K562 (cell line): ENCODE measurements around the gene LRRC71. TPM values are rescaled to one million over a fixed set of nuclear protein-coding genes. Genes with fewer than 3 reads are reported as not detected.

ENCODE experiments used
- ATAC-seq: fragments of 200-7000 bp; cut with Tn5 transposase; 3 replicates; pipeline ENCODE4 v1.9.1; 2020; ENCODE audit warnings: moderate library complexity
- BruUV-seq: library from RNA; stranded (reverse); fragments of 400-500 nt; replicated peaks from 2 replicates; lab custom pipeline; 2021; lab: Mats Ljungman, UMichigan
- CTCF ChIA-PET: fragments of 300-600 bp; formaldehyde crosslinking; extraction: SDS; loops from one replicate; lab custom pipeline; 2021; ENCODE audit warnings: low intra/inter-chr PET ratio; lab: Yijun Ruan, JAX
- POLR2A ChIA-PET: fragments of 300-600, 350-650 bp; sonication (Branson Sonifier 250); formaldehyde crosslinking; extraction: SDS; loops from one replicate; lab custom pipeline; 2021; ENCODE audit warnings: antibody characterized with exemption, inconsistent platforms; lab: Yijun Ruan, JAX
- DNase-seq, 4 experiments: peaks; one replicate each; pipeline versions ENCODE4 v3.0.0 to v3.0.0-alpha.2; 2011 to 2018; ENCODE audit warnings: low spot score in 3 of 4, mixed read lengths in 3 of 4; ENCODE audit errors: extremely low read depth in 1 of 4
- FAIRE-seq: peaks from 2 replicates; lab custom pipeline; 2011; peaks lifted over from hg19 to GRCh38; lab: Jason Lieb, UNC
- H2AFZ ChIP-seq: 2 replicates; pipeline ENCODE4 v1.6.0; 2011; ENCODE audit warnings: low read depth, low read length, control low read depth, inconsistent platforms
- H3K27ac ChIP-seq: fragments of 200-600 bp; 3 replicates; pipeline ENCODE4 v1.8.0; 2011; ENCODE audit warnings: low read depth, mild to moderate bottlenecking, control low read depth, inconsistent platforms, low read length, moderate library complexity, mixed read lengths; ENCODE audit errors: extremely low read depth
- H3K27me3 ChIP-seq, 2 experiments: fragments of 300-600 bp in 1 of 2; 2 replicates in 1 of 2; 3 replicates in 1 of 2; pipeline versions ENCODE4 v1.6.0 to v1.8.0; 2011; ENCODE audit warnings: inconsistent platforms in 2 of 2, low read length in 2 of 2, mild to moderate bottlenecking in 1 of 2, mixed read lengths in 1 of 2, moderate library complexity in 1 of 2; ENCODE audit not compliant: control insufficient read depth in 2 of 2, insufficient read depth in 2 of 2
- H3K36me3 ChIP-seq: fragments of 300-600 bp; 3 replicates; pipeline ENCODE4 v1.8.0; 2011; ENCODE audit warnings: mild to moderate bottlenecking, low read length, inconsistent platforms; ENCODE audit not compliant: control insufficient read depth, insufficient read depth
- H3K4me1 ChIP-seq, 2 experiments: fragments of 200-600 bp in 1 of 2; replicated peaks in 1 of 2; 2 replicates in 1 of 2; 3 replicates in 1 of 2; pipeline versions ENCODE4 v1.5.1 to v1.8.0; 2011; ENCODE audit warnings: inconsistent platforms in 2 of 2, low read length in 2 of 2, mild to moderate bottlenecking in 1 of 2, mixed read lengths in 1 of 2, moderate library complexity in 1 of 2; ENCODE audit not compliant: control insufficient read depth in 2 of 2, insufficient read depth in 2 of 2
- H3K4me2 ChIP-seq: 2 replicates; pipeline ENCODE4 v1.6.1; 2011; ENCODE audit warnings: low read length, control low read depth, inconsistent platforms, mixed read lengths; ENCODE audit not compliant: insufficient read depth
- H3K4me3 ChIP-seq: fragments of 200-600 bp; sonication (generic), shearing (Covaris generic); 2 replicates; pipeline ENCODE4 v1.5.1; 2016; ENCODE audit warnings: control low read depth, inconsistent platforms
- H3K79me2 ChIP-seq: fragments of 200-600 bp; 3 replicates; pipeline ENCODE4 v1.8.0; 2011; ENCODE audit warnings: low read length, inconsistent platforms; ENCODE audit not compliant: control insufficient read depth, insufficient read depth
- H3K9ac ChIP-seq, 2 experiments: 2 replicates each; pipeline versions ENCODE4 v1.6.0 to v1.6.1; 2011; ENCODE audit warnings: low read depth in 2 of 2, low read length in 2 of 2, control low read depth in 1 of 2, inconsistent platforms in 1 of 2, mild to moderate bottlenecking in 1 of 2, mixed read lengths in 1 of 2; ENCODE audit not compliant: insufficient read depth in 1 of 2
- H3K9me1 ChIP-seq: one replicate; pipeline ENCODE4 v1.6.0; 2011; ENCODE audit warnings: inconsistent platforms, mild to moderate bottlenecking, low read length, moderate library complexity; ENCODE audit not compliant: control insufficient read depth, insufficient read depth
- H3K9me3 ChIP-seq: replicated peaks from 2 replicates; pipeline ENCODE4 v1.5.1; 2011; ENCODE audit warnings: low read depth, low read length, inconsistent platforms; ENCODE audit not compliant: control insufficient read depth, insufficient read depth
- H4K20me1 ChIP-seq: replicated peaks from 2 replicates; pipeline ENCODE4 v1.6.1; 2011; ENCODE audit warnings: low read length, inconsistent platforms, mixed read lengths; ENCODE audit not compliant: control insufficient read depth, insufficient read depth
- ERF ChIP-seq: fragments of 450-650 bp; formaldehyde crosslinking; IDR thresholded peaks from 2 replicates; pipeline ENCODE4 v1.4.0; 2020; ENCODE audit warnings: mild to moderate bottlenecking, mixed read lengths
- NFRKB ChIP-seq: fragments of 450-650 bp; IDR thresholded peaks from 2 replicates; pipeline ENCODE4 v1.6.1; 2016; ENCODE audit warnings: low read depth
- NR2F6 ChIP-seq: fragments of 450-650 bp; formaldehyde crosslinking; IDR thresholded peaks from 2 replicates; pipeline ENCODE4 v1.4.0; 2020; ENCODE audit warnings: mild to moderate bottlenecking
- TBP ChIP-seq: optimal IDR thresholded peaks from 2 replicates; pipeline ENCODE3; 2011; ENCODE audit warnings: low read depth, low read length, improper control_type of control experiment
- ZNF347 ChIP-seq: fragments of 450-650 bp; formaldehyde crosslinking; IDR thresholded peaks from 2 replicates; pipeline ENCODE4 v1.4.0; 2020; ENCODE audit warnings: low read depth, mild to moderate bottlenecking, moderate library complexity
- ZNF778 ChIP-seq: fragments of 450-650 bp; formaldehyde crosslinking; IDR thresholded peaks from 2 replicates; pipeline ENCODE4 v1.4.0; 2020; ENCODE audit warnings: mild to moderate bottlenecking, moderate library complexity
- ZNF785 ChIP-seq: fragments of 250-450 bp; sonication (Bioruptor Pico); IDR thresholded peaks from 2 replicates; pipeline ENCODE4 v1.4.0; 2020; ENCODE audit warnings: mild to moderate bottlenecking
- WGBS: fragments of 100-300 bp; shearing (Covaris generic); methylation state at CpG from one replicate; pipeline ENCODE4 v1.1.6; 2016; ENCODE audit warnings: low coverage, mixed read lengths; ENCODE audit not compliant: insufficient coverage; ENCODE audit errors: missing lambda C conversion rate; 5-methylcytosine and 5-hydroxymethylcytosine counted together
- in situ Hi-C: fragments of 300-500 bp; cut with MboI; formaldehyde crosslinking; loops from 4 replicates; pipeline ENCODE4 v1.15.0; 2018; ENCODE audit warnings: inconsistent platforms, mixed read lengths
- intact Hi-C: fragments of 100-400 bp; cut with micrococcal nuclease; formaldehyde crosslinking; loops from 2 replicates; pipeline ENCODE4 v1.14.2; 2022
- polyA plus RNA-seq, 8 experiments: library from polyadenylated mRNA; depleted of rRNA in 4 of 8; stranded (reverse) in 5 of 8; unstranded in 3 of 8; fragments of >200 nt; fragmentation: Nextera tagmentation in 2 of 8; fragmentation: Illumina TruSeq in 1 of 8; extraction: Ambion mirVana in 2 of 8; extraction: Trizol in 1 of 8; gene quantifications; 2 replicates each; pipeline versions ENCODE4 v1.2.1 to v1.2.3, GENCODE V29; 2011 to 2014; ENCODE audit warnings: inconsistent platforms in 1 of 8, missing spikeins in 1 of 8
- total RNA-seq, 7 experiments: library from RNA; depleted of rRNA in 6 of 7; stranded (reverse); fragments of >200 nt in 6 of 7; fragmentation: Illumina TruSeq in 2 of 7; extraction: Trizol in 2 of 7; gene quantifications; 2 replicates each; pipeline versions ENCODE4 v1.2.1 to v1.2.3, GENCODE V29; 2011 to 2021; ENCODE audit warnings: low replicate concordance in 1 of 7
- TF ChIP-seq, protein P1 (sequence below): sonication (generic); IDR thresholded peaks from 2 replicates; pipeline ENCODE4 v1.6.1; 2016
- TF ChIP-seq, protein P2 (sequence below): sonication (generic); formaldehyde crosslinking; IDR thresholded peaks from 2 replicates; pipeline ENCODE4 v1.8.0; 2022; ENCODE audit warnings: mild to moderate bottlenecking, missing genetic modification reagents

The LRRC71 gene
- total and polyA plus RNA-seq, 9 of the 15 experiments (the other 6 are each of a cell fraction or from before 2014, with no cell fraction given), result 0.06 to 1.2 (median 0.51) TPM; not detected in 1

DNA sequence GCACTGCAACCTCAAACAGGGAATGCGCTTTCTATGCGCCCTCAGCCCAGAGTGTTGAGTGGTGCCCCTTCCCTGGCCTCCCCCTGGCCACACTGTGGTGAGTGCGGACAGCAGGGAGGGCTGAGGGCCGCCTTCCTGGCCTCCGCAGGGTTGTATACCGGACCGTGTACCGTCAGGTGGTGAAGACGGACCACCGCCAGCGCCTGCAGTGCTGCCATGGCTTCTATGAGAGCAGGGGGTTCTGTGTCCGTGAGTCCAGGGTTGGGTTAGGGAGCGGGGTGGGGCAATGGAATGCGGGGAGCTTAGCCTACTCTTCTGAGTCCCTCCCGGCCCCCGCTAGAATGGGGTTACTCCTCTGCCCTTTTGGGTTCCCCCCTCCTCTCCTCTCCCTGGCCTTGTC, 15.3 kb upstream of the LRRC71 start:
- Histone ChIP-seq H3K9me3 (no peaks in the 10 kb centered on the region), H3K27ac (no peak overlapping the region), H3K4me2 (no peak overlapping the region), H3K36me3 (no peaks in the 10 kb centered on the region), H4K20me1 (no peaks in the 10 kb centered on the region), H3K27me3 (no peaks in the 10 kb centered on the region), H3K9me1 (peaks cover 4% of the 10 kb centered on the region), H2AFZ (no peak overlapping the region), H3K4me1 (peaks cover 16 to 57% of the 10 kb centered on the region in 2 experiments), H3K9ac (no peak overlapping the region)
- 62% methylated on average over 16 of the region's 16 CpGs for whole genome bisulfite sequencing
- POLR2A ChIA-PET, result interaction anchor here (0.6 kb wide), 1 partner anchor 281 kb away, joined by 3 read pairs; no protein-coding TSS in a partner anchor
- FAIRE-seq, result no peak
- BruUV-seq, result no TSS peak
- ATAC-seq, result no peak
- in situ Hi-C loops, result no loop called here
- DNase-seq, result no peak
- CTCF ChIA-PET, result no interaction called here
- TF ChIP-seq, protein P1, sequence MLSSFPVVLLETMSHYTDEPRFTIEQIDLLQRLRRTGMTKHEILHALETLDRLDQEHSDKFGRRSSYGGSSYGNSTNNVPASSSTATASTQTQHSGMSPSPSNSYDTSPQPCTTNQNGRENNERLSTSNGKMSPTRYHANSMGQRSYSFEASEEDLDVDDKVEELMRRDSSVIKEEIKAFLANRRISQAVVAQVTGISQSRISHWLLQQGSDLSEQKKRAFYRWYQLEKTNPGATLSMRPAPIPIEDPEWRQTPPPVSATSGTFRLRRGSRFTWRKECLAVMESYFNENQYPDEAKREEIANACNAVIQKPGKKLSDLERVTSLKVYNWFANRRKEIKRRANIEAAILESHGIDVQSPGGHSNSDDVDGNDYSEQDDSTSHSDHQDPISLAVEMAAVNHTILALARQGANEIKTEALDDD, result no peak
- TF ChIP-seq ZNF347 (CRISPR knock-in tag), result no peak
- no peak for TF ChIP-seq TBP
- TF ChIP-seq, protein P2, sequence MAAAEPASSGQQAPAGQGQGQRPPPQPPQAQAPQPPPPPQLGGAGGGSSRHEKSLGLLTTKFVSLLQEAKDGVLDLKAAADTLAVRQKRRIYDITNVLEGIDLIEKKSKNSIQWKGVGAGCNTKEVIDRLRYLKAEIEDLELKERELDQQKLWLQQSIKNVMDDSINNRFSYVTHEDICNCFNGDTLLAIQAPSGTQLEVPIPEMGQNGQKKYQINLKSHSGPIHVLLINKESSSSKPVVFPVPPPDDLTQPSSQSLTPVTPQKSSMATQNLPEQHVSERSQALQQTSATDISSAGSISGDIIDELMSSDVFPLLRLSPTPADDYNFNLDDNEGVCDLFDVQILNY, result no peak
- no peak for TF ChIP-seq ERF (CRISPR knock-in tag)
- no peak for TF ChIP-seq NFRKB
- no peak for TF ChIP-seq NR2F6 (CRISPR knock-in tag)
- no peak for TF ChIP-seq ZNF778 (CRISPR knock-in tag)
- TF ChIP-seq ZNF785 (CRISPR knock-in tag), result no peak
- TF ChIP-seq, all 486 proteins: peak for 0
- no peaks in the 10 kb centered on the region for H3K79me2 ChIP-seq
- no peak overlapping the region for H3K4me3 ChIP-seq
- intact Hi-C loops, result no loop called here
